ENCODE results near the gene SEMA4A.
"Not testable (repeated sequence)": the region's sequence is repeated elsewhere in the genome, so short reads cannot be mapped to it uniquely, and the experiment has no call there.

SEMA4A gene

GRCh38 chr1:156119503-156120209 is 33.7 kb upstream of the SEMA4A start:
- no peak for DNase-seq

- no peak for DNase-seq
Measured at GRCh38 chr1:156120318-156120717, 33.1 kb upstream of the SEMA4A start.

GRCh38 chr1:156121005-156121404 is 32.4 kb upstream of the SEMA4A start:
- DNase-seq = not testable (repeated sequence)

GRCh38 chr1:156121457-156121856 is 31.9 kb upstream of the SEMA4A start:
- no peak for DNase-seq

GRCh38 chr1:156122086-156122485 is 31.3 kb upstream of the SEMA4A start:
- DNase-seq = no peak

GRCh38 chr1:156122519-156123355 is 30.6 kb upstream of the SEMA4A start:
- DNase-seq = peak; percentile 41

GRCh38 chr1:156123356-156124196 is 29.8 kb upstream of the SEMA4A start:
- peak; percentile 99 for DNase-seq

- peak; percentile 65 for DNase-seq
Measured at GRCh38 chr1:156124557-156125483, 28.6 kb upstream of the SEMA4A start.

GRCh38 chr1:156125544-156125943 is 27.8 kb upstream of the SEMA4A start:
- DNase-seq = not testable (repeated sequence)

- DNase-seq = peak; percentile 64
Measured at GRCh38 chr1:156126043-156126629, 27.2 kb upstream of the SEMA4A start.

GRCh38 chr1:156126630-156127534 is 26.5 kb upstream of the SEMA4A start:
- DNase-seq = no peak

- DNase-seq = no peak
Measured at GRCh38 chr1:156128308-156128653, 25.1 kb upstream of the SEMA4A start.

- peak; percentile 29 for DNase-seq
Measured at GRCh38 chr1:156128654-156129597, 24.5 kb upstream of the SEMA4A start.

GRCh38 chr1:156129687-156130577 is 23.5 kb upstream of the SEMA4A start:
- peak; percentile 92 for DNase-seq

GRCh38 chr1:156130578-156130942 is 22.8 kb upstream of the SEMA4A start:
- DNase-seq = no peak

GRCh38 chr1:156134716-156135435 is 18.5 kb upstream of the SEMA4A start:
- DNase-seq = no peak

- DNase-seq = no peak
Measured at GRCh38 chr1:156135930-156136871, 17.2 kb upstream of the SEMA4A start.

Data from NCI-H1694 (cell line).